Gastroesophageal sphincter (tissue), 4 donors: Measurements from ENCODE around the gene CDC45. TPM values are rescaled to one million over a fixed set of nuclear protein-coding genes. Genes with fewer than 3 reads are reported as not detected.

Experiments used
- ATAC-seq: fragments of 150-250 bp; one replicate; pipeline ENCODE4 v1.9.1; 2016; ENCODE audit warnings: mild to moderate bottlenecking, moderate library complexity
- H3K27ac ChIP-seq, 4 donors: fragments of 200-600 bp; sonication (generic) in 3 of 4; 1 replicate in 3 of 4; 2 replicates in 1 of 4; pipeline ENCODE4 v1.5.1; 2016 to 2019
- H3K27me3 ChIP-seq: fragments of 200-600 bp; sonication (generic); one replicate; pipeline ENCODE4 v1.5.1; 2019
- H3K36me3 ChIP-seq, 2 donors: fragments of 200-600 bp; sonication (generic); one replicate each; pipeline ENCODE4 v1.5.1; 2019; ENCODE audit warnings: control low read depth in 1 of 2
- H3K4me1 ChIP-seq, 3 donors: fragments of 200-600 bp; sonication (generic); 1 replicate in 2 of 3; 2 replicates in 1 of 3; pipeline ENCODE4 v1.5.1; 2016 to 2019; ENCODE audit warnings: control low read depth in 2 of 3
- H3K4me3 ChIP-seq, 2 donors: fragments of 200-600 bp; sonication (generic); one replicate each; pipeline ENCODE4 v1.5.1; 2019; ENCODE audit warnings: mild to moderate bottlenecking in 1 of 2, moderate library complexity in 1 of 2
- H3K9me3 ChIP-seq, 3 donors: fragments of 200-600 bp; sonication (generic); one replicate each; pipeline ENCODE4 v1.5.1; 2017 to 2019; ENCODE audit warnings: control low read depth in 2 of 3
- EP300 ChIP-seq: sonication (generic); formaldehyde crosslinking; IDR thresholded peaks from one replicate; pipeline ENCODE4 v1.6.1; 2017; ENCODE audit warnings: antibody characterized with exemption, mild to moderate bottlenecking
- POLR2A ChIP-seq, 2 donors: fragments of 450-650 bp; IDR thresholded peaks; one replicate each; pipeline ENCODE4 v1.6.1; 2017; ENCODE audit warnings: antibody characterized with exemption in 2 of 2, mild to moderate bottlenecking in 2 of 2, moderate library complexity in 1 of 2
- POLR2AphosphoS5 ChIP-seq: sonication (generic); formaldehyde crosslinking; IDR thresholded peaks from one replicate; pipeline ENCODE4 v1.6.1; 2017; ENCODE audit warnings: antibody characterized with exemption
- WGBS, 2 donors: methylation state at CpG; one replicate each; pipeline ENCODE4 v1.1.5; 2018; ENCODE audit warnings: low coverage in 1 of 2; 5-methylcytosine and 5-hydroxymethylcytosine counted together
- total RNA-seq, 4 donors: library from RNA; depleted of rRNA; stranded (reverse); fragments of >200 nt; gene quantifications; one replicate each; pipeline ENCODE4 v1.1.0, GENCODE V29; 2016
- TF ChIP-seq, protein P1 (sequence below), 4 experiments: fragments of 200-600 bp in 2 of 4; fragments of 450-650 bp in 2 of 4; sonication (generic) in 1 of 4; IDR thresholded peaks; one replicate each; pipeline ENCODE4 v1.5.1; 2017 to 2019; ENCODE audit warnings: antibody characterized with exemption in 4 of 4, mild to moderate bottlenecking in 2 of 4, moderate library complexity in 2 of 4

The CDC45 gene
- total RNA-seq, 4 donors from 2014 or later, result 2.1 TPM; not detected in 3

DNA sequence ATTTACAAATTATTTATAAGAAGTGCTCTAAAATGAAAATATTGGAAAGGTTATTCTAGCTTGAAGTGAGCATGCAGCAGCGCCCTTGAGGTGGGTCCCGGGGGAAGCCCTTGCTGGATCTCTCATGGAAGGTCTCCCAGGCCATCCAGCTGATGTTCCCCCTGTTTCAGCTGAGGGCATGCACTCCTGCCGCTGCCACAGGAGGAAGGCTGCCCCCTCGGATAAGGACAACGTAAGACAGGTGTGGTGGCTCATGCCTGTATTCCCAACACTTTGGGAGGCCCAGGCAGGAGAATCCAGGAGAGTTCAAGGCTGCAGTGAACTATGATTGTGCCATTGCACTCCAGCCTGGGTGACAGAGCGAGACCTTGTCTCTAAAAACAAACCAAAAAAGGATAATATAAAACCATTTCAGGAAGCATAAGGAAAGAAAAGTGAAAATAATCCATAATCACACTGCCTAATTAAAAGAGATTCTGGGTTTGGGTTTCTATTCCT, 15.0 kb downstream of the CDC45 start:
- TF ChIP-seq, protein P1, sequence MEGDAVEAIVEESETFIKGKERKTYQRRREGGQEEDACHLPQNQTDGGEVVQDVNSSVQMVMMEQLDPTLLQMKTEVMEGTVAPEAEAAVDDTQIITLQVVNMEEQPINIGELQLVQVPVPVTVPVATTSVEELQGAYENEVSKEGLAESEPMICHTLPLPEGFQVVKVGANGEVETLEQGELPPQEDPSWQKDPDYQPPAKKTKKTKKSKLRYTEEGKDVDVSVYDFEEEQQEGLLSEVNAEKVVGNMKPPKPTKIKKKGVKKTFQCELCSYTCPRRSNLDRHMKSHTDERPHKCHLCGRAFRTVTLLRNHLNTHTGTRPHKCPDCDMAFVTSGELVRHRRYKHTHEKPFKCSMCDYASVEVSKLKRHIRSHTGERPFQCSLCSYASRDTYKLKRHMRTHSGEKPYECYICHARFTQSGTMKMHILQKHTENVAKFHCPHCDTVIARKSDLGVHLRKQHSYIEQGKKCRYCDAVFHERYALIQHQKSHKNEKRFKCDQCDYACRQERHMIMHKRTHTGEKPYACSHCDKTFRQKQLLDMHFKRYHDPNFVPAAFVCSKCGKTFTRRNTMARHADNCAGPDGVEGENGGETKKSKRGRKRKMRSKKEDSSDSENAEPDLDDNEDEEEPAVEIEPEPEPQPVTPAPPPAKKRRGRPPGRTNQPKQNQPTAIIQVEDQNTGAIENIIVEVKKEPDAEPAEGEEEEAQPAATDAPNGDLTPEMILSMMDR (IDR thresholded peaks at IDR 0.05), result no peak
- TF ChIP-seq POLR2A (IDR thresholded peaks at IDR 0.05), result no peak
- no peak for TF ChIP-seq EP300
- no peak for TF ChIP-seq POLR2AphosphoS5
- no peaks in the 10 kb centered on the region for H3K4me1 ChIP-seq
- H3K27ac ChIP-seq, result no peak overlapping the region
- H3K36me3 ChIP-seq, result no peaks in the 10 kb centered on the region
- peaks cover 9% of the 10 kb centered on the region for H3K27me3 ChIP-seq
- WGBS, 2 donors, result 100% methylated on average over 1 of the region's 6 CpGs
- H3K4me3 ChIP-seq, result no peak overlapping the region
- no peak for ATAC-seq
- H3K9me3 ChIP-seq, result no peaks in the 10 kb centered on the region

DNA sequence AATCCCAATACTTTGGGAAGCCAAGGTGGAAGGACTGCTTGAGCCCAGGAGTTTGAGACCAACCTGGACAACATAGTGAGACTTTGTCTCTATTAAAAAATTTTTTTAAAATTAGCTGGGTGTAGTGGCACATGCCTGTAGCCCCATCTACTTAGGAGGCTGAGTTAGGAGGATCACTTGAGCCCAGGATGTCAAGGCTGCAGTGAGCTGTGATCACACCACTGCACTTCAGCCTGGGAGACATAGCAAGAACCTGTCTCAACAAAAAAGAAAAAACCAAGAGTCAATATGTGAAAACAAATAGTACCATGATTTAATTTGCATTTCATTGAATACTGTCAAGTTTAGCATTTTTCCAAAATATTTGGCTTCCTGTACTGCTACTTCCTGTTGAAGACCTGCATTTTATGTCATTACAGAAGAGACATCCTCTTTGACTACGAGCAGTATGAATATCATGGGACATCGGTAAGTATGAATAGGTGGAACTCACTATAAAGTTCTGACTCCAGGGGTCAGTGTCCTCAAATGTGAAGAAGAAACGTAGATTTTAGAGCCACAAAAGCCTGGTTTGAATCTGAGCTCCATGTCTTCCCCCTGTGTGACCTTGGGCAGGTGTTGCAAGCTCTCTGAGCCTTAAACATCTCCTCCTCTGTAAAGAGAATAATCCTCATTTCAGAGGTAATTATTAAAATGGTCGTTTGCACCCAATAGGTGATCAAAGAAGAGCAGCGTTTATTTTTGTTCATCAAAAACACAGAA, 16.0 kb downstream of the CDC45 start:
- Histone ChIP-seq H3K4me1 (no peaks in the 10 kb centered on the region), H3K9me3 (no peaks in the 10 kb centered on the region), H3K27me3 (peaks cover 9% of the 10 kb centered on the region), H3K4me3 (no peak overlapping the region), H3K27ac (no peak overlapping the region), H3K36me3 (no peaks in the 10 kb centered on the region)
- no peak for ATAC-seq
- TF ChIP-seq POLR2A (IDR thresholded peaks at IDR 0.05), result no peak
- TF ChIP-seq EP300, result no peak
- TF ChIP-seq POLR2AphosphoS5, result no peak
- TF ChIP-seq, protein P1 (IDR thresholded peaks at IDR 0.05), result no peak
- WGBS, 2 donors, result 59% methylated on average over 5 of the region's 5 CpGs

GRCh38 chr22:19496324-19496630, 16.6 kb downstream of the CDC45 start:
- Histone ChIP-seq H3K4me3 (no peak overlapping the region), H3K27ac (no peak overlapping the region), H3K27me3 (peaks cover 9% of the 10 kb centered on the region), H3K36me3 (no peaks in the 10 kb centered on the region), H3K4me1 (no peaks in the 10 kb centered on the region), H3K9me3 (no peaks in the 10 kb centered on the region)
- WGBS, 2 donors, result 93 to 95% methylated on average over 3 of the region's 3 CpGs
- no peak for ATAC-seq
- no peak for TF ChIP-seq EP300
- TF ChIP-seq POLR2AphosphoS5, result no peak
- no peak for TF ChIP-seq POLR2A (IDR thresholded peaks at IDR 0.05)
- TF ChIP-seq, protein P1 (IDR thresholded peaks at IDR 0.05), result no peak

DNA sequence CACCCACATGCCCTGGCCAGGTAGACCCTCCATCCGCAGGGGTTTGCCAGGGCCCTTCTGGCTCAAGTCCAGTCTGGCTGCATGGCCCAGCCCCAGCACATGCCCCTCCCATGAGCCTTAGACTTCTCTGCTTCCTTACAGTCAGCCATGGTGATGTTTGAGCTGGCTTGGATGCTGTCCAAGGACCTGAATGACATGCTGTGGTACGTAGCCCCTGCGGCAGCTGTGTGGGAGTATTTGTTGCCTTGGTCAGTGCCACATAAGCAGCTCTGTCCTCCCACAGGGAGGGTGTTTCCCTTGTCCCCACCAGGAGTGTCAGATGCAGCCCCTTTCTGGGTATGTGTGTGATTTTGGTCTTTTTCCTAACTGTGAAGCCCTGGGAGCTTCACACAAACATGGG, 17.5 kb downstream of the CDC45 start:
- H3K27ac ChIP-seq, result no peak overlapping the region
- H3K9me3 ChIP-seq, result no peaks in the 10 kb centered on the region
- no peak overlapping the region for H3K4me3 ChIP-seq
- no peaks in the 10 kb centered on the region for H3K4me1 ChIP-seq
- WGBS, 2 donors, result 55 to 67% methylated on average over 1 to 2 of the region's 3 CpGs
- TF ChIP-seq POLR2AphosphoS5, result no peak
- TF ChIP-seq, protein P1 (IDR thresholded peaks at IDR 0.05), result no peak
- peaks cover 9% of the 10 kb centered on the region for H3K27me3 ChIP-seq
- ATAC-seq, result peak; percentile 22
- H3K36me3 ChIP-seq, result no peaks in the 10 kb centered on the region

DNA sequence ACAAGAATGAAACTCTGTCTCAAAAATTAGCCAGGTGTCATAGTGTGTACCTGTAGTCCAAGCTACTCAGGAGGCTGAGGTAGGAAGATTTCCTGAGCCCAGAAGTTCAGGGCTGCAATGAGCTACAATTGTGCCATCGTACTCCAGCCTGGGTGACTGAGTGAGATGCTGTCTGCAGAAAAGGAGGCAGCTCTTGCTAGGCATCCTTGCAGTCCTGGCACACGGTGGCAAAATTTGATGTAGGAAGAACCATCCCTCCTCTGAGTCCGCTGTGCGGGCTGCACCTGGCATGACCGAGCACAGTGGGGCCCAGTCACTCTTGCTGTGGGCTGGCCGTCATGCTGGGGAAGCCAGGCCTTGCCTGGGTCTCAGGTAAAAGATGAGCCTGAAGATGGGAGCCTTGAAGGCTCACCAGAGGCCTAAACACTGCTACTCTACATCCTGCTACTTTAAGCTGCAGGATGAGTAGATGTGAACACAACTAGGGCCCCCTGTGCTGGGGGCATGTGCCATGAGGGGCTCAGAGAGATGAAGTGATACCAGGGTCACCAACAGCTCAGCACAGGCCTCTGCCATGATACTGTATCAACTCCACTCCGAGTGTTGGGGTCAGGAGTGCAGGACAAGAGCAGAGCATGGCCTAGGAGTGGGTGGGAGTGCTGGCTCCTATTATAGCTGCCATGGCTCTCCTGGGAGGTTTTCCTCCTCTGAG, 18.6 kb downstream of the CDC45 start:
- 100% methylated on average over 1 of the region's 7 CpGs; no CpG with 5 or more reads in 1 of the 2 donors for WGBS, 2 donors

More for the DNA sequence above, 18.6 kb downstream of the CDC45 start:
- Histone ChIP-seq H3K36me3 (no peaks in the 10 kb centered on the region), H3K9me3 (no peaks in the 10 kb centered on the region), H3K4me3 (no peak overlapping the region), H3K4me1 (no peaks in the 10 kb centered on the region), H3K27me3 (peaks cover 9% of the 10 kb centered on the region), H3K27ac (no peak overlapping the region)
- ATAC-seq, result no peak
- TF ChIP-seq EP300 (no peak), POLR2A (IDR thresholded peaks at IDR 0.05) (no peak), POLR2AphosphoS5 (no peak)
- TF ChIP-seq, protein P1 (IDR thresholded peaks at IDR 0.05), result no peak
